Kidney epithelial cell (primary cell): ENCODE measurements around the gene KCTD2. TPM values are rescaled to one million over a fixed set of nuclear protein-coding genes. Genes with fewer than 3 reads are reported as not detected.

Source experiments
- DNase-seq: peaks from one replicate; pipeline ENCODE4 v3.0.0-alpha.2; 2010; ENCODE audit warnings: low read depth
- H3K27me3 ChIP-seq: 2 replicates; pipeline ENCODE4 v1.6.0; 2011; ENCODE audit warnings: low read length; ENCODE audit not compliant: control insufficient read depth, insufficient read depth
- H3K36me3 ChIP-seq: 2 replicates; pipeline ENCODE4 v1.5.1; 2011; ENCODE audit warnings: low read length; ENCODE audit not compliant: control insufficient read depth, insufficient read depth
- H3K4me3 ChIP-seq: 2 replicates; pipeline ENCODE4 v1.5.1; 2011; ENCODE audit warnings: low read depth, mild to moderate bottlenecking, control low read depth, low read length
- CTCF ChIP-seq: IDR thresholded peaks from 2 replicates; pipeline ENCODE4 v1.5.1; 2011; ENCODE audit warnings: mild to moderate bottlenecking, moderate library complexity, low read length, control low read depth, inconsistent platforms; ENCODE audit not compliant: insufficient read depth, poor library complexity, severe bottlenecking
- total RNA-seq: library from RNA; depleted of rRNA; stranded (reverse); fragments of >200 nt; gene quantifications from 2 replicates; pipeline ENCODE4 v1.2.3, GENCODE V29; 2015

Gene KCTD2
- total RNA-seq, 1 donor from 2014 or later: 15.6 TPM

- Histone ChIP-seq H3K36me3 (no peaks in the 10 kb centered on the region), H3K4me3 (no peak overlapping the region), H3K27me3 (no peaks in the 10 kb centered on the region)
- no peak for TF ChIP-seq CTCF
- no peak for DNase-seq
Measured at GRCh38 chr17:75030161-75030560, 16.9 kb upstream of the KCTD2 start.

GRCh38 chr17:75031972-75032719 is 14.9 kb upstream of the KCTD2 start:
- H3K27me3 ChIP-seq: no peaks in the 10 kb centered on the region
- H3K4me3 ChIP-seq: peak overlapping the region; percentile 3
- H3K36me3 ChIP-seq: no peaks in the 10 kb centered on the region
- TF ChIP-seq CTCF: no peak
- DNase-seq: no peak

GRCh38 chr17:75032720-75033280 is 14.2 kb upstream of the KCTD2 start:
- DNase-seq: no peak
- peak overlapping the region; percentile 65 for H3K4me3 ChIP-seq
- no peaks in the 10 kb centered on the region for H3K36me3 ChIP-seq
- H3K27me3 ChIP-seq: no peaks in the 10 kb centered on the region
- no peak for TF ChIP-seq CTCF

GRCh38 chr17:75033346-75034235 is 13.4 kb upstream of the KCTD2 start:
- H3K4me3 ChIP-seq: peak overlapping the region; percentile 65
- no peaks in the 10 kb centered on the region for H3K36me3 ChIP-seq
- no peak for TF ChIP-seq CTCF
- no peak for DNase-seq
- H3K27me3 ChIP-seq: no peaks in the 10 kb centered on the region

- Histone ChIP-seq H3K36me3 (no peaks in the 10 kb centered on the region), H3K4me3 (peak overlapping the region; percentile 63), H3K27me3 (no peaks in the 10 kb centered on the region)
- TF ChIP-seq CTCF: peak; percentile 29
- no peak for DNase-seq
Measured at GRCh38 chr17:75034236-75034908, 12.7 kb upstream of the KCTD2 start.
